ENCODE results near the gene ZBTB45. TPM values are rescaled to one million over a fixed set of nuclear protein-coding genes. Genes with fewer than 3 reads are reported as not detected.
A peak's percentile ranks its signal among the peaks of the same experiment; 100 is the strongest.

The ZBTB45 gene
- total RNA-seq, 1 experiment from 2014 or later: 19.6 TPM

DNA sequence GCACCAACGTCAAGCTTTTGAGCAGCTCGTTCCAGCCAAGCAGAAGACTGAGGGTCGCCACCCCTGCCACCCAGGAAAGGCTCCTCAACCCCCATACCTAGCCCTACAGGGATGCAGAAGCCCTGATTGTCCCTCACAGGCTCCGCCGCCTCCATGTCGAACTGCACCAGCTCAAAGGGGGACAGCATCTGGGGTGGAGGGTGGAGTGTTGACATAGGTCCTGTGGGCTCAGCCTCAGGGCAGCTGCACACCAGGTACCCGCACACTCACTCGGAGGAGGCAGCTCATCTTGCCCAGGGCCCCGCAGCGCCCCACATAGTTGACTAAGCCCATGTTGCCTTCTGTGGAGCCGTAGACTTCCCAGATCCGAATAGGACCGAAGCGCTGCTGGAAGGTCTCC is 19.4 kb downstream of the ZBTB45 start:
- Mint-ChIP-seq H3K9me3 (ENCODE audit: low read depth, unreplicated experiment) (peaks cover 12% of the 10 kb centered on the region), H3K36me3 (ENCODE audit: insufficient read depth, unreplicated experiment) (peaks cover 13% of the 10 kb centered on the region), H3K4me1 (ENCODE audit: low read depth, unreplicated experiment) (peaks cover 13% of the 10 kb centered on the region), H3K27me3 (ENCODE audit: unreplicated experiment) (peaks cover 15% of the 10 kb centered on the region), H3K4me3 (ENCODE audit: low read depth, unreplicated experiment) (peak overlapping the region; percentile 75), H3K27ac (ENCODE audit: unreplicated experiment) (no peak overlapping the region)
- no peak for TF ChIP-seq CTCF (IDR thresholded peaks at IDR 0.05; ENCODE audit: unreplicated experiment)
- CTCF ChIA-PET: no interaction called here
- no TSS peak for BruUV-seq (replicated peaks)
- intact Hi-C loops (cut with micrococcal nuclease; ENCODE audit: unreplicated experiment): no loop called here
- no peak for DNase-seq

- BruUV-seq (replicated peaks): no TSS peak
Measured at GRCh38 chr19:58499021-58499927, 20.3 kb downstream of the ZBTB45 start.

DNA sequence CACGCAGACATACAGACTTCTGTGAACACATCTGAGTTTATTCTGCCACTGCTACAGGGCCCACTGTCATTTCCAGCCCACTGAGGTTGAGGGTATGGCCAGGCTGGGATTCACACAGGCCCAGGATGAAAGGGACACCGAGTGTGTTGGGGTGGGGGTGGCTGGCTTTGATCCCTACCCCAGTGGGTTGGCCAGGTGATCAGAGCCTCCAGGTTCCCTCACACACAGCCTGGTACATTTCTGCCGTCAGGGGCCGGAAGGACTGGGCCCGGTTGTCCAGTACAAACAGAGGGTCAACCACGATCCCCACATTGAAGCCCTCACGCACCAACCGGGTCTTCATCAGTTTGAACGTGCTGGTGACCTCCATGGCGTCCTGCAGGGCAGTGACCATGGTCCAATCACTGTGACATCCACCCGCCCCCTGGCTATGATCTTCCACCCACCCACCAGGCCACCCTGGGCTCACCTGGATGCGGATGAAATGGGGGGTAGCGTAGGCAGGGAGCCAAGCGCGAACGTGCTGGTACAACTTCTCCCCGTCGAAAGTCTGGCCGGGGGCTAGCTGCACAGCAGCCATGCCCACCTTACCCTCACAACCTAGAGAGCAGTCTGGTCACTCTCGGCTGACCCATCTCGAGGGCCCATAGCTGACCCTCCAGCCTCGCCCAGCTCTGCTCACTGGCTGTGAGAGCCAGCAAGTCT is 21.1 kb downstream of the ZBTB45 start:
- TF ChIP-seq CTCF (IDR thresholded peaks at IDR 0.05; ENCODE audit: unreplicated experiment): no peak
- Mint-ChIP-seq H3K4me3 (ENCODE audit: low read depth, unreplicated experiment) (peak overlapping the region; percentile 75), H3K27me3 (ENCODE audit: unreplicated experiment) (peaks cover 15% of the 10 kb centered on the region), H3K4me1 (ENCODE audit: low read depth, unreplicated experiment) (peaks cover 13% of the 10 kb centered on the region), H3K27ac (ENCODE audit: unreplicated experiment) (peak overlapping the region; percentile 46), H3K36me3 (ENCODE audit: insufficient read depth, unreplicated experiment) (peaks cover 13% of the 10 kb centered on the region), H3K9me3 (ENCODE audit: low read depth, unreplicated experiment) (peaks cover 12% of the 10 kb centered on the region)
- intact Hi-C loops (cut with micrococcal nuclease; ENCODE audit: unreplicated experiment): no loop called here
- no peak for DNase-seq
- no TSS peak for BruUV-seq (replicated peaks)
- CTCF ChIA-PET: no interaction called here

More at GRCh38 chr19:58499021-58499927, 20.3 kb downstream of the ZBTB45 start:
- DNase-seq: peak; percentile 98
- Mint-ChIP-seq H3K36me3 (ENCODE audit: insufficient read depth, unreplicated experiment) (peaks cover 13% of the 10 kb centered on the region), H3K4me3 (ENCODE audit: low read depth, unreplicated experiment) (peak overlapping the region; percentile 75), H3K4me1 (ENCODE audit: low read depth, unreplicated experiment) (peaks cover 13% of the 10 kb centered on the region), H3K27me3 (ENCODE audit: unreplicated experiment) (peaks cover 15% of the 10 kb centered on the region), H3K27ac (ENCODE audit: unreplicated experiment) (peak overlapping the region; percentile 50), H3K9me3 (ENCODE audit: low read depth, unreplicated experiment) (peaks cover 12% of the 10 kb centered on the region)
- intact Hi-C loops (cut with micrococcal nuclease; ENCODE audit: unreplicated experiment): no loop called here
- CTCF ChIA-PET: interaction anchor here (0.9 kb wide), 1 partner anchor 1897 kb away, joined by 3 read pairs; no protein-coding TSS in a partner anchor
- no peak for TF ChIP-seq CTCF (IDR thresholded peaks at IDR 0.05; ENCODE audit: unreplicated experiment)

DNA sequence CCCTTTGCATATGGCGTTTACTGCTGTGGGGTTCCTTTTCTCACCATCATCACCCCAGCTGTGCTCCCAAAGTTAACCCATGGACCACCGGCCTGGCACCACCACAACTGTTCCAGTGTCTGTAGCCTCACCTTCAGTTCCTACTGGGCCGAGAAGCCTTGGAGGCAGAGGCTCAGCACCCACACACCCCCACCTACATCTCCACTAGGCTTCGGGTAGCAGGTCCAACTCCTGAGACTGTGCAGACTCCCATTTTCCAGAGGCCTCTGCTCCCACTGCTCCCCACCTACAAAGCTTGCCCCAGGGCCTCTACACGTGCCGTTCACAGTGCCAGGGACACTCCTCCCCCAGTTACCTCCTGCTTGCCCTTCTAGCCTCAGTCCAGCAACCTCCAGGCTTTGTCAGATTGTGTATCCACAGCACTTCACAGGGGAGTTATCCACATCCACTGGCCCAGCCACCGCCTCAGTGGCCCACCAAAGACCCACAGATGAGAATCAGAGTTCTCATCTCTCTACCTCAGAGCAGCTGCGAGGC is 21.9 kb downstream of the ZBTB45 start:
- H3K9me3 Mint-ChIP-seq (ENCODE audit: low read depth, unreplicated experiment): peaks cover 12% of the 10 kb centered on the region
- H3K27ac Mint-ChIP-seq (ENCODE audit: unreplicated experiment): peak overlapping the region; percentile 46
- peaks cover 13% of the 10 kb centered on the region for H3K4me1 Mint-ChIP-seq (ENCODE audit: low read depth, unreplicated experiment)
- H3K4me3 Mint-ChIP-seq (ENCODE audit: low read depth, unreplicated experiment): no peak overlapping the region
- peaks cover 13% of the 10 kb centered on the region for H3K36me3 Mint-ChIP-seq (ENCODE audit: insufficient read depth, unreplicated experiment)
- intact Hi-C loops (cut with micrococcal nuclease; ENCODE audit: unreplicated experiment): no loop called here
- no peak for TF ChIP-seq CTCF (IDR thresholded peaks at IDR 0.05; ENCODE audit: unreplicated experiment)
- peaks cover 14% of the 10 kb centered on the region for H3K27me3 Mint-ChIP-seq (ENCODE audit: unreplicated experiment)
- DNase-seq: no peak
- CTCF ChIA-PET: no interaction called here
- BruUV-seq (replicated peaks): no TSS peak
